Activated T-helper 1 cell treated with anti-CD3 and anti-CD28 coated beads, Interleukin-2, amount 50 U/mL, for 16 hours (primary cell): Measurements from ENCODE around the gene SHISAL2A.
"Not testable (repeated sequence)": the region's sequence is repeated elsewhere in the genome, so short reads cannot be mapped to it uniquely, and the experiment has no call there.

ENCODE experiments used
- DNase-seq, 2 donors: peaks; one replicate each; pipeline ENCODE4 v3.0.0-alpha.2; 2020; ENCODE audit warnings: low read depth in 1 of 2, low spot score in 1 of 2

The SHISAL2A gene

GRCh38 chr1:52680353-52680752, 47.4 kb downstream of the SHISAL2A start:
- no peak for DNase-seq

GRCh38 chr1:52681136-52681535, 48.2 kb downstream of the SHISAL2A start:
- DNase-seq: no peak

- DNase-seq: no peak
These were observed 50.5 kb downstream of the SHISAL2A start for GRCh38 chr1:52683367-52683940.

GRCh38 chr1:52684545-52684944, 51.6 kb downstream of the SHISAL2A start:
- DNase-seq: no peak

GRCh38 chr1:52686261-52686751, 53.3 kb downstream of the SHISAL2A start:
- DNase-seq: peak; percentile 53 to 55

GRCh38 chr1:52686830-52687229, 53.9 kb downstream of the SHISAL2A start:
- DNase-seq: no peak

GRCh38 chr1:52691821-52692220, 58.9 kb downstream of the SHISAL2A start:
- DNase-seq: no peak

GRCh38 chr1:52692697-52693096, 59.7 kb downstream of the SHISAL2A start:
- DNase-seq: no peak

- DNase-seq: not testable (repeated sequence)
These were observed 60.4 kb downstream of the SHISAL2A start for GRCh38 chr1:52693351-52693750.

GRCh38 chr1:52693843-52694242, 60.9 kb downstream of the SHISAL2A start:
- no peak for DNase-seq

- DNase-seq: no peak
These were observed 62.7 kb downstream of the SHISAL2A start for GRCh38 chr1:52695627-52696026.

- peak; percentile 26 to 53 for DNase-seq
These were observed 65.1 kb downstream of the SHISAL2A start, which contains the start of gene COA7 for GRCh38 chr1:52697795-52698674. TSS of gene COA7 (minus strand) at chr1:52698347. CDS start at chr1:52698326, 21 bp downstream.

GRCh38 chr1:52702886-52703787, 70.2 kb downstream of the SHISAL2A start:
- DNase-seq: peak; percentile 58 to 68

- DNase-seq: no peak
These were observed 73.2 kb downstream of the SHISAL2A start for GRCh38 chr1:52706136-52706670.
